Measurements from ENCODE around the gene PLCG2. TPM values are rescaled to one million over a fixed set of nuclear protein-coding genes. Genes with fewer than 3 reads are reported as not detected.

PLCG2 gene
- total RNA-seq, 1 experiment from 2014 or later, result 6.0 TPM

DNA sequence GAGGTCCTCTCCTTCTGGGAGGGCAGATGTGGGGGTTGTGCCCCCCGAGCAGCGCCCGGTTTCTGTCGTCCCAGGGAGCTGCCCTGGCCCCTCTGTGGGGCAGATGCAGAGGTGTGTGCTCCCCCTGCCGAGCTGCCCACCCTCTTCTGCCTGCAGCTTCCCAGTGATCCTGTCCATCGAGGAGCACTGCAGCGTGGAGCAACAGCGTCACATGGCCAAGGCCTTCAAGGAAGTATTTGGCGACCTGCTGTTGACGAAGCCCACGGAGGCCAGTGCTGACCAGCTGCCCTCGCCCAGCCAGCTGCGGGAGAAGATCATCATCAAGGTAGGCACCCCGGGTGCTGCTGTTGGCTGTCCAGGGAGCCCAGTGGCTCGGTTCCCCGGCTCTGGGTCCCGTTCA lies 121.4 kb downstream of the PLCG2 start:
- Histone ChIP-seq H3K79me1 (ENCODE audit: insufficient read depth, low read depth, low read length, poor library complexity, severe bottlenecking) (no peaks in the 10 kb centered on the region), H3K23ac (ENCODE audit: insufficient read length, low read depth, low read length) (no peak overlapping the region), H2BK20ac (ENCODE audit: low read depth, low read length, poor library complexity, severe bottlenecking) (no peak overlapping the region), H2BK15ac (ENCODE audit: low read depth, low read length) (no peak overlapping the region), H4K5ac (ENCODE audit: insufficient read length, low read depth, low read length) (no peak overlapping the region), H2AFZ (ENCODE audit: low read length) (no peak overlapping the region), H4K91ac (ENCODE audit: insufficient read length, low read depth, low read length) (no peak overlapping the region), H3K14ac (ENCODE audit: insufficient read depth, low read length) (no peak overlapping the region), H3K18ac (ENCODE audit: insufficient read length, low read depth, low read length) (no peak overlapping the region), H3K9ac (ENCODE audit: extremely low read depth, insufficient read length, low read length) (no peak overlapping the region), H3K23me2 (ENCODE audit: insufficient read length, low read depth, low read length, poor library complexity, severe bottlenecking) (no peaks in the 10 kb centered on the region), H4K20me1 (ENCODE audit: control insufficient read depth, insufficient read depth, insufficient read length) (no peaks in the 10 kb centered on the region), H3T11ph (ENCODE audit: low read length) (no peak overlapping the region), H3K4ac (ENCODE audit: low read depth, low read length) (no peak overlapping the region), H2BK120ac (ENCODE audit: low read depth, low read length, poor library complexity, severe bottlenecking) (no peak overlapping the region), H2BK5ac (ENCODE audit: insufficient read length, low read length) (no peak overlapping the region), H4K8ac (replicated peaks; ENCODE audit: insufficient read length, low read depth, low read length) (no peak overlapping the region), H3K27ac (ENCODE audit: insufficient read length, low read depth, low read length) (no peak overlapping the region), H3K27me3 (ENCODE audit: insufficient read depth, low read length) (no peaks in the 10 kb centered on the region), H3K56ac (ENCODE audit: insufficient read length, low read depth, low read length) (no peak overlapping the region), H2BK12ac (ENCODE audit: insufficient read length, low read depth, low read length) (no peak overlapping the region), H3K79me2 (ENCODE audit: insufficient read depth, low read length) (no peaks in the 10 kb centered on the region), H3K4me1 (ENCODE audit: insufficient read depth, low read length) (no peaks in the 10 kb centered on the region), H3K9me3 (ENCODE audit: control insufficient read depth, low read depth, low read length) (no peaks in the 10 kb centered on the region), H3K4me2 (ENCODE audit: insufficient read depth, insufficient read length, low read length) (no peak overlapping the region), H2AK5ac (ENCODE audit: insufficient read length, low read length) (no peak overlapping the region)
- Mint-ChIP-seq H3K36me3 (ENCODE audit: insufficient read depth in 1 of 3, low read depth in 3 of 3) (peaks cover 3 to 15% (median 3%) of the 10 kb centered on the region in 3 experiments; a peak in 2 of 7 replicates), H3K27ac (no peak overlapping the region), H3K4me3 (no peak overlapping the region), H3K27me3 (ENCODE audit: low read depth) (no peaks in the 10 kb centered on the region), H3K9me3 (peaks cover 2 to 4% of the 10 kb centered on the region in 2 experiments; a peak in 3 of 5 replicates), H3K4me1 (peaks cover 0 to 3% of the 10 kb centered on the region in 2 experiments; a peak in 2 of 4 replicates)
- no CpG with 5 or more reads among the region's 17 CpGs for WGBS (ENCODE audit: extremely low coverage, insufficient read length, low lambda C conversion rate)
- TF ChIP-seq, protein P1, sequence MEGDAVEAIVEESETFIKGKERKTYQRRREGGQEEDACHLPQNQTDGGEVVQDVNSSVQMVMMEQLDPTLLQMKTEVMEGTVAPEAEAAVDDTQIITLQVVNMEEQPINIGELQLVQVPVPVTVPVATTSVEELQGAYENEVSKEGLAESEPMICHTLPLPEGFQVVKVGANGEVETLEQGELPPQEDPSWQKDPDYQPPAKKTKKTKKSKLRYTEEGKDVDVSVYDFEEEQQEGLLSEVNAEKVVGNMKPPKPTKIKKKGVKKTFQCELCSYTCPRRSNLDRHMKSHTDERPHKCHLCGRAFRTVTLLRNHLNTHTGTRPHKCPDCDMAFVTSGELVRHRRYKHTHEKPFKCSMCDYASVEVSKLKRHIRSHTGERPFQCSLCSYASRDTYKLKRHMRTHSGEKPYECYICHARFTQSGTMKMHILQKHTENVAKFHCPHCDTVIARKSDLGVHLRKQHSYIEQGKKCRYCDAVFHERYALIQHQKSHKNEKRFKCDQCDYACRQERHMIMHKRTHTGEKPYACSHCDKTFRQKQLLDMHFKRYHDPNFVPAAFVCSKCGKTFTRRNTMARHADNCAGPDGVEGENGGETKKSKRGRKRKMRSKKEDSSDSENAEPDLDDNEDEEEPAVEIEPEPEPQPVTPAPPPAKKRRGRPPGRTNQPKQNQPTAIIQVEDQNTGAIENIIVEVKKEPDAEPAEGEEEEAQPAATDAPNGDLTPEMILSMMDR (conservative IDR thresholded peaks at IDR 0.05), result no peak
- DNase-seq, result no peak
